Stromal cell of bone marrow (primary cell): ENCODE results near the gene DGKK.
"Not testable (repeated sequence)": the region's sequence is repeated elsewhere in the genome, so short reads cannot be mapped to it uniquely, and the experiment has no call there.

Experiments used
- DNase-seq: peaks from one replicate; pipeline ENCODE4 v3.0.0-alpha.2; 2012; ENCODE audit warnings: low read depth

Gene DGKK

GRCh38 chrX:50431623-50432022 is 39.0 kb downstream of the DGKK start:
- DNase-seq: no peak

GRCh38 chrX:50430917-50431575 is 39.6 kb downstream of the DGKK start:
- DNase-seq: no peak

GRCh38 chrX:50428174-50428573 is 42.5 kb downstream of the DGKK start:
- no peak for DNase-seq

- no peak for DNase-seq
Measured at GRCh38 chrX:50407976-50408375, 62.6 kb downstream of the DGKK start.

GRCh38 chrX:50403903-50404302 is 66.7 kb downstream of the DGKK start:
- no peak for DNase-seq

DNA sequence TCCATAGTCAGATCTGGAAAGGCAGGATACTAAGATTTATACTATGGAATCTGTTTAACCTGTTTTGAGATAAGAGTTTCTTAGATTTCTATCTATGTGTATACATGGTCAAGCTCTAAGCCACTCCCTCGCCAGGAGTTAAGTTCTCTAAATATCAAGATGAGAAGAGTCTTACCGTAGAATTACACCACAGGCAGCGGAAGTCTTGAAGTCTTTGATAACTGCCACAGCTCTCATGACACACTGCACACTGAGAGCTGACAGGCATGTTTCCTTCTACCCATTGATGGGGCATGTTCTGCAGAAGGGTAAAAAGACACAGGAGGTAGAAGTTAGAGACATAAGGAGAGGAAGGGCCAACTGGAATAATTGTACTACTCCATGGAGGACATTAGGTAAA is 67.7 kb downstream of the DGKK start:
- no peak for DNase-seq

GRCh38 chrX:50393902-50394301 is 76.7 kb downstream of the DGKK start:
- no peak for DNase-seq

- no peak for DNase-seq
Measured at GRCh38 chrX:50386520-50386919, 84.1 kb downstream of the DGKK start.

- no peak for DNase-seq
Measured at GRCh38 chrX:50381729-50382415, 88.8 kb downstream of the DGKK start.

DNA sequence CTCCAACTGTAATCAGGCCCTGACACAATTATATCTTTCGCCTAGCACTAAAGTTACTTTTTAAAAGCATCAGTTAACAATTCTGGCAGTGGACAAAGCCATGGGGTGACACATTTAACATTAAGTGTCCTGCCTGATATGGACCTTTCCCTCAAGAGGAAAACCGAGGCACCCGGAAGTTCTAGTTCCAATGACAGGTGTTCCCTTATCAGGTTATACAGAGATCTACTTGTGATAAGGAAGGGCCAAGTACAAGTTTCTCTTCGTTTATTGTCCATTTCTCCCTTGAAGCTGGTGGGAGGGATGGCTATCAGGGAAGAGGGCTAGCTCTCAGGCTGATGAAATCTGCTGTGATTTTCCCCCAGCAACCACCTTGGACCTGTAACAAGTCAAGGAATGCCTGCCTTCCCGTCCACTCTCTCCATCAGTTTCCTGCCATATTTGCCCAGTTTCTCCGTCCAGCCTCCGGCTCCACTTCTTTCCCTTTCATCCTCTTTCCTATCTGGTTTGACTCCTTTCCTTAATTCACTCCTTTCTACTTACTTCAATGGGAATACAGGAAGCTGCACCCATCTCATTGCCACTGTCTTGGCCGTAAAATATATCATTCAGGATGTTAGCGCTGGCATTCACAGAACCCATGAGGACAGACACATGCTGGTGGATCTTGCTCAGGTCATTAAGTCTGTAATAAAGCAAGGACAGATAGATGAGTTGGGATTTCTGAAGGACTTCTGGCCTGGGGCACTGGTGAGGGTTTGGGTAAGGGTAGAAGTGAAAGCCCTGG is 95.0 kb downstream of the DGKK start:
- DNase-seq: no peak

- no peak for DNase-seq
Measured at GRCh38 chrX:50372966-50373365, 97.7 kb downstream of the DGKK start.

DNA sequence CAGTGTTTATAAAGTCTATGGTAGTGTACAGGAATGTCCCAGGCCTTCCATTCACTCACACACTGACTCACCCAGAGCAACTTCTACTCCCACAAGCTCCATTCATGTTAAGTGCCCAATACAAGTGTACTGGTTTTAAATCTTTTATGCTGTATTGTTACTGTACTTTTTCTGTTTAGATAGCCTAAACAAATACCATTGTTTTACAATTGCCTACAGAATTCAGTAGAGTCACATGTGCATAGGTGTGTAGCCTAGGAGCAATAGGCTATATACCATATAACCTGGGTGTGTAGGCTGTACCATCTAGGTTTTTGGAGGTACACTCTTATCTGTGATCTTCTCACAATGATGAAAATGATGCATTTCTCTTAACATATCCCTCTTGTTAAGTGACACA is 126.7 kb downstream of the DGKK start:
- no peak for DNase-seq

GRCh38 chrX:50333308-50333707 is 137.3 kb downstream of the DGKK start:
- DNase-seq: no peak

DNA sequence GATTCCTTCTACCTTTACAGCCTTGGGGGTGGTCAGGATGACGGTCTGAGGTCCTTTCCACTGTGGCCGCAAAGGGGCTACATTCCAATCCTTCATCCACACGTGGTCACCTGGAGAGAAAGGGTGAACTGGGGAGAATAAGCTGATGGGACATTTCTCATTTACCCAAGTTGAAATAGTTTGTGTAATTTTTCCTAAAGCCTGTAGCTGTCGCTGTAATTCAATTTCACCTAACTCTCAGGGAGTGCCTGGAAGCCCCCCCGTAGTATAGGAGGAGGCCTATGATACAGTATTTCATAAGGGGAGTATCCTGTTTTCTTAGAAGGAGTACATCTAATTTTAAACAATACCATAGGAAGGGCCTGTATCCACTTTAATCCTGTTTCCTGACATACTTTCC is 138.0 kb downstream of the DGKK start:
- DNase-seq: not testable (repeated sequence)

DNA sequence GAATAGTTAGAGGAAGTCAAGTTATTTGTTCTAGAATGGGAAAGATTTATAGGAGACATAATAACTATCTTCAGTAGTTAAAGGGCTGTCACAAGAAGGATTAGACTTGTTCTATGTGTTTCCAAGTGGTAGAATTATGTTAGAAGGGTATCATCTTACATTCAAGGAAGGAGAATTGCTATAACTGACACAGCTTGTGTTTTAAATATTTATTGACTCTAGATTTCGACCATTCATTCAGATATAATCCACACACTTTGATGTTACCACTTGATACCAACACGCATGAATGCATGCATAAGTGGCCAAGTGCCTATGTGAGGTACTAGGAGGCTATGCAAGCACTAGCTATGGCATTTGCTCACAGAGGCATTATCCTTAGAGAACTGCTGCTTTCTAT is 143.4 kb downstream of the DGKK start:
- no peak for DNase-seq
